Mesothelial cell of epicardium (in vitro differentiated cells): ENCODE measurements around the gene NAPG. TPM values are rescaled to one million over a fixed set of nuclear protein-coding genes. Genes with fewer than 3 reads are reported as not detected.
A peak's percentile ranks its signal among the peaks of the same experiment; 100 is the strongest.

Experiments
- DNase-seq, 2 experiments: peaks; one replicate each; pipeline ENCODE4 v3.0.0; 2021; ENCODE audit warnings: low spot score in 2 of 2; ENCODE audit not compliant: unreplicated experiment in 2 of 2
- H3K27ac Mint-ChIP-seq: 2 replicates; pipeline ENCODE4 v1.8.0; 2021; ENCODE audit warnings: mixed read lengths
- H3K27me3 Mint-ChIP-seq: 2 replicates; pipeline ENCODE4 v1.8.0; 2021; ENCODE audit warnings: low read depth, mixed read lengths
- H3K36me3 Mint-ChIP-seq: 2 replicates; pipeline ENCODE4 v1.8.0; 2021; ENCODE audit warnings: mixed read lengths
- H3K4me1 Mint-ChIP-seq: 2 replicates; pipeline ENCODE4 v1.8.0; 2021; ENCODE audit warnings: mixed read lengths
- H3K4me3 Mint-ChIP-seq: 2 replicates; pipeline ENCODE4 v1.8.0; 2021; ENCODE audit warnings: mild to moderate bottlenecking, moderate library complexity, mixed read lengths
- H3K9me3 Mint-ChIP-seq: 2 replicates; pipeline ENCODE4 v1.8.0; 2021; ENCODE audit warnings: mixed read lengths
- total RNA-seq: library from RNA; stranded (reverse); gene quantifications from 3 replicates; pipeline ENCODE4 v1.2.1, GENCODE V29; 2021
- TF ChIP-seq, protein P1 (sequence below): fragments of 200-600 bp; sonication (generic); IDR thresholded peaks from one replicate; pipeline ENCODE4 v1.5.0; 2021; ENCODE audit warnings: antibody characterized with exemption; ENCODE audit not compliant: unreplicated experiment

NAPG gene
- total RNA-seq, 1 donor from 2014 or later = 27.2 TPM

DNA sequence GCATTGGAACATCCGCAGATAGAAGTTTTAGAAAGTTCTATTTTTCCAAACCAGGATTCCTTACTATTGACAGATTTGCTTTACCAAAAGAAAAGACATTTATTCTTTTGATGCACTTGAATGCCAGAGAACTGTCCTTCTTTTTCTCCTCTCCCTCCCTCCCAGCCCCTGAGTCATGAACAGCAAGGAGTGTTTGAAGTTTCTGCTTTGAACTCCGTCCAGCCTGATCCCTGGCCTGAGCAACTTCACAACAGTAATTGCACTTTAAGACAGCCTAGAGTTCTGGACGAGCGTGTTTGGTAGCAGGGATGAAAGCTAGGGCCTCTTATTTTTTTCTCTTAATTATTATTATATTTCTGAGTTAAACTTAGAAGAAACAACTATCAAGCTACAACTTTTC, 37.8 kb upstream of the NAPG start:
- Mint-ChIP-seq H3K4me3 (no peak overlapping the region), H3K27me3 (no peaks in the 10 kb centered on the region), H3K9me3 (no peaks in the 10 kb centered on the region), H3K36me3 (peaks cover 40% of the 10 kb centered on the region), H3K27ac (peak overlapping the region; percentile 41), H3K4me1 (peaks cover 19% of the 10 kb centered on the region)
- DNase-seq = no peak
- TF ChIP-seq, protein P1, sequence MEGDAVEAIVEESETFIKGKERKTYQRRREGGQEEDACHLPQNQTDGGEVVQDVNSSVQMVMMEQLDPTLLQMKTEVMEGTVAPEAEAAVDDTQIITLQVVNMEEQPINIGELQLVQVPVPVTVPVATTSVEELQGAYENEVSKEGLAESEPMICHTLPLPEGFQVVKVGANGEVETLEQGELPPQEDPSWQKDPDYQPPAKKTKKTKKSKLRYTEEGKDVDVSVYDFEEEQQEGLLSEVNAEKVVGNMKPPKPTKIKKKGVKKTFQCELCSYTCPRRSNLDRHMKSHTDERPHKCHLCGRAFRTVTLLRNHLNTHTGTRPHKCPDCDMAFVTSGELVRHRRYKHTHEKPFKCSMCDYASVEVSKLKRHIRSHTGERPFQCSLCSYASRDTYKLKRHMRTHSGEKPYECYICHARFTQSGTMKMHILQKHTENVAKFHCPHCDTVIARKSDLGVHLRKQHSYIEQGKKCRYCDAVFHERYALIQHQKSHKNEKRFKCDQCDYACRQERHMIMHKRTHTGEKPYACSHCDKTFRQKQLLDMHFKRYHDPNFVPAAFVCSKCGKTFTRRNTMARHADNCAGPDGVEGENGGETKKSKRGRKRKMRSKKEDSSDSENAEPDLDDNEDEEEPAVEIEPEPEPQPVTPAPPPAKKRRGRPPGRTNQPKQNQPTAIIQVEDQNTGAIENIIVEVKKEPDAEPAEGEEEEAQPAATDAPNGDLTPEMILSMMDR = no peak

DNA sequence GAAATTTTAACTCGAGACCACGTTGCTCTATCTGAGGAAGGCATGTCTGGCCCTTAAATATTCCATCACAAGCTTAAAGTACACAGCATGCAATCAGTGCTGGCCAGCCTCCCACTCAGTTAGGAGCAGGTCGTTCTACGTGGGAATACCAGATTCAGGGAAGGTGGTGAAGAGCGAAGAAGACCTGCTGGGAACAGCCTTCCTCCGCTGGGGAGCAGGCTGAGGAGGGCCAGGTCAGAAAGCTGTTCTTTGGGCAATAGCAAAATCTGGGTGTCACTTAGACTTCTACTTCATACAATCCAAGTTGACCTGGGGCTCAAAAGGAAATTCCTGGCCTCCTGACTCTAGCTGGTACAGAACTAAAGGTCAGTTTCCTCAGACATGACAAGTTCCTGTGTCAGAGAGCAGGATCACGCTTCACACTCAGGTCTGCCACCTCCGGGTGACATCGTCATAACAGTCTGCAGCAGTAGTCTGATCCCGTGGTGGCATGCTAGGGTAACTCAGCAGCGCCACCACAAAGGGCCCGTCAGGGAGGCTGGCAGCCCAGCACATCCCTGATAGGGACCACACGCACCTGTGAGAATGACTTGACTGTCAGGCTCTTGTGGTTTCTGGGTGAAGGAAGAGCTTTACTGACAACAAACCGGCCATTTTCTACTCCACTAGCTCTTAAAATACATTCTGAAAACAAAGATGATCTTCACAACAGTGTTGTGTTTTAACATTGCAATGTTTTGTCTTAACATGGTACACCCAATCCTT, 35.2 kb upstream of the NAPG start:
- Mint-ChIP-seq H3K27ac (no peak overlapping the region), H3K27me3 (no peaks in the 10 kb centered on the region), H3K4me3 (no peak overlapping the region), H3K9me3 (no peaks in the 10 kb centered on the region), H3K4me1 (peaks cover 24% of the 10 kb centered on the region), H3K36me3 (peaks cover 30% of the 10 kb centered on the region)
- DNase-seq = no peak
- TF ChIP-seq, protein P1 = no peak

DNA sequence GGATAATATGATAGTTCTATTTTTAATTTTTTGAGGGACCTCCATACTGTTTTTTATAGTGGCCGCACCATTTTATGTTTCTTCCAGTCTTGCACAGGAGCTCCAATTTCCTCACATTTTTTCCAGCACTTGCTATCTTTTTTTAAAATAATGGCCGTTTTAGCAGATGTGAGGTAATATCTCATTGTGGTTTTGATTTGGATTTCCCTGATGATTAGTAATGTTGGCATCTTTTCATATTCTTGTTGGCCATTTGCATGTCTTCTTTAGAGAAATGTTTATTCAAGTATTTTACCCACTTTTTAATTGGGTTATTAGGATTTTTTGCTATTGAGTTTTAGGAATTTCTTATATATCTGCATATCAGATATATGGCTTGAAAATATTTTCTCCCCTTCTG, 29.9 kb upstream of the NAPG start:
- peaks cover 19% of the 10 kb centered on the region for H3K4me1 Mint-ChIP-seq
- DNase-seq = no peak

DNA sequence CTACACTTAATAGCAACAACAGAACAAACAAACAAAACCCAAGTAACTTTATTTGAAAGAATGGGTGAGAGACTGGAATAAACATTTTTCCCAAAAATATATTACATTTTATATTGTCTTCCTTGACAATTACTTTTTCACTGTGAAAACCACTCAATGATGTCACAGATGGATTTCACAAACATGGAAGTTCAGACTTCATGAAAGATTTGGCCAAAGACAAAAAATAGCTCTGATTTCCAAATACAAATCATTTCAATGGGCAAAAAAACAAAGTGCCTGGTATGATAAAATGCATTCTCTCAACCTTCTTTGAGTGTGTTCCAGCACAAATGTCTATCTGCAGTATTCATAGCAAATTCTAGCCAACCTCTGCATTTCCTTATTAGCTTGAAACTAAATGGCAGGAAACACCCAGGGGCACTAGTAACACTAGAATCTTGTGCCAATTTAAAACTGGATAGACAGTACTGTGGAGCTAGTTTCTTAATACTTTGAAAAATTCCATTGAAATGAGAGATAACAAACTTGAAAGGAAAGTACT, 28.5 kb upstream of the NAPG start:
- peaks cover 19% of the 10 kb centered on the region for H3K4me1 Mint-ChIP-seq
- TF ChIP-seq, protein P1 = no peak
- H3K9me3 Mint-ChIP-seq = peaks cover 13% of the 10 kb centered on the region
- DNase-seq = no peak
- H3K4me3 Mint-ChIP-seq = no peak overlapping the region
- peaks cover 1% of the 10 kb centered on the region for H3K27me3 Mint-ChIP-seq
- no peak overlapping the region for H3K27ac Mint-ChIP-seq
- no peaks in the 10 kb centered on the region for H3K36me3 Mint-ChIP-seq

More for the DNA sequence above, 29.9 kb upstream of the NAPG start:
- peaks cover 7% of the 10 kb centered on the region for H3K9me3 Mint-ChIP-seq
- no peak overlapping the region for H3K4me3 Mint-ChIP-seq
- no peaks in the 10 kb centered on the region for H3K27me3 Mint-ChIP-seq
- H3K36me3 Mint-ChIP-seq = no peaks in the 10 kb centered on the region
- no peak overlapping the region for H3K27ac Mint-ChIP-seq
- TF ChIP-seq, protein P1 = no peak

DNA sequence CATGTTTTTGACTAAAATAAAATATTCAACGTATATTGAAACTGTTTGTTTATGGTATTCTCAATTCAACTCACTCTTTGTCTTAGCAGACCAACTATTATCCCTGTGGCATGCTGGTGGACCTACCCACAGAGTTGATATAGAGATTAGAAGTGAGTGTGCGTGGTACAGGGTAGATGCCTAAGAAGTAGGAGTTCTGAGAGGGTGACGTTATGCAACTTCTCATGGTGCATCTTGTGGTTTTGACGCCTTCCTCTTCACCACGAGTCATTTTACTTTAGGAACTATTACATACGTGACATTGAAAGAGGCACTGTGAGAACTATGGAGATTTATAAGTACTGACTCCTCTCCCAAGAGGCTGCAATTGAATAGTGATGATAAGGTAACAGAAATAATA, 26.6 kb upstream of the NAPG start:
- peaks cover 23% of the 10 kb centered on the region for H3K9me3 Mint-ChIP-seq

More for the DNA sequence above, 26.6 kb upstream of the NAPG start:
- Mint-ChIP-seq H3K36me3 (no peaks in the 10 kb centered on the region), H3K27me3 (peaks cover 2% of the 10 kb centered on the region), H3K4me1 (peaks cover 12% of the 10 kb centered on the region), H3K27ac (no peak overlapping the region), H3K4me3 (no peak overlapping the region)
- no peak for DNase-seq
- TF ChIP-seq, protein P1 = no peak
